Right lobe of liver (tissue), 6 donors: Measurements from ENCODE around the gene RSPH6A. TPM values are rescaled to one million over a fixed set of nuclear protein-coding genes. Genes with fewer than 3 reads are reported as not detected.

Experiments used
- ATAC-seq, 4 donors: fragments of 200-7000 bp; cut with Tn5 transposase; one replicate each; pipeline ENCODE4 v1.9.1; 2020; ENCODE audit warnings: mild to moderate bottlenecking in 4 of 4, moderate library complexity in 4 of 4
- DNase-seq, 3 donors: peaks; one replicate each; pipeline ENCODE4 v3.0.0-alpha.2; 2020
- H3K27ac ChIP-seq, 3 donors: fragments of 200-600 bp; one replicate each; pipeline ENCODE4 v1.8.0; 2022
- H3K27me3 ChIP-seq, 2 donors: fragments of 200-600 bp; one replicate each; pipeline ENCODE4 v1.8.0; 2022
- H3K36me3 ChIP-seq, 4 donors: fragments of 200-600 bp; sonication (generic) in 1 of 4; one replicate each; pipeline versions ENCODE4 v1.5.1 to v1.8.0; 2017 to 2022; ENCODE audit warnings: control low read depth in 1 of 4
- H3K4me1 ChIP-seq, 4 donors: fragments of 200-600 bp; sonication (generic) in 1 of 4; one replicate each; pipeline versions ENCODE4 v1.5.1 to v1.8.0; 2017 to 2022; ENCODE audit warnings: control low read depth in 1 of 4
- H3K4me3 ChIP-seq, 3 donors: fragments of 200-600 bp; one replicate each; pipeline ENCODE4 v1.8.0; 2022
- H3K9me3 ChIP-seq, 4 donors: fragments of 200-600 bp; sonication (generic) in 1 of 4; one replicate each; pipeline versions ENCODE4 v1.5.1 to v1.8.0; 2017 to 2022; ENCODE audit warnings: control low read depth in 1 of 4
- POLR2A ChIP-seq: fragments of 450-650 bp; IDR thresholded peaks from one replicate; pipeline ENCODE4 v1.6.1; 2017; ENCODE audit warnings: antibody characterized with exemption, mild to moderate bottlenecking
- WGBS: methylation state at CpG from one replicate; pipeline ENCODE4 v1.1.6; 2018; ENCODE audit warnings: low coverage, low lambda C conversion rate; ENCODE audit not compliant: insufficient coverage; ENCODE audit errors: missing lambda C conversion rate; 5-methylcytosine and 5-hydroxymethylcytosine counted together
- intact Hi-C, 2 donors: fragments of 100-400 bp; cut with DNase I; formaldehyde crosslinking; loops; one replicate each; pipeline versions ENCODE4 v1.11.2 to v1.14.1; 2022
- total RNA-seq, 6 experiments: library from RNA; depleted of rRNA in 2 of 6; stranded (reverse); fragments of >200 nt in 2 of 6; fragmentation: NEBNext Ultra II Directional in 3 of 6; extraction: Animal tissue kit (Norgen Biotek cat#: 25700) in 3 of 6; gene quantifications; one replicate each; pipeline versions ENCODE4 v1.1.0 to v1.2.4, GENCODE V29; 2016 to 2023
- TF ChIP-seq, protein P1 (sequence below), 4 donors: fragments of 200-600 bp in 3 of 4; fragments of 450-650 bp in 1 of 4; IDR thresholded peaks; one replicate each; pipeline versions ENCODE4 v1.5.1 to v1.8.0; 2016 to 2022; ENCODE audit warnings: antibody characterized with exemption in 4 of 4, mild to moderate bottlenecking in 2 of 4
- donor health status: DM: no; HTN: yes; CAD: no.
- donor health status: DM: no; HTN: no; CAD: no.
- donor health status: DM: no; HTN: no; CAD: no.
- donor health status: DM: no; HTN: yes; CAD: no.
- donor health status: DM: no; HTN: yes; CAD: no.

The RSPH6A gene
- total RNA-seq, 6 experiments from 2014 or later = not detected

DNA sequence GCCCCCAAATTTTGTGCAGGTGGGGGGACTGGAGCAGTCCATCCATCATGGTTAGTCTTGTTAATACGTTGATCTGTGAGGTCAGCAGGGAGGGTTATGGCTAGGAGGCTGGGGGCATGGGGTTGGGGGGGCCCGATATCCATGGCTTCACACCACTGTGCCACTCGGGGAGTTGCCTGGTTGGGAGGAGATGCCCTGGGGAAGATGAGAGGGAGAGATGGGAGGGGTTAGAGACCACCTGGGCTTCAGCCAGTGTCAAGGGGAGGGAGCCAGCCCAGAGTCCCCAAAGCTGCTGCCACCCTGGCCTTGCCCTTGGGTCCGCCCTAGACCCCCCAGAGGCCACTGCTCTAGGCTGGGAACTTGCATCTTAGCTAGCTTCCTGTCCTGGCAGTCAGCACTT is 31.0 kb downstream of the RSPH6A start:
- Histone ChIP-seq H3K4me3 (no peak overlapping the region), H3K4me1 (peaks cover 0 to 5% (median 0%) of the 10 kb centered on the region in 4 donors), H3K27ac (no peak overlapping the region), H3K36me3 (no peaks in the 10 kb centered on the region), H3K27me3 (no peaks in the 10 kb centered on the region), H3K9me3 (no peaks in the 10 kb centered on the region)
- TF ChIP-seq POLR2A = no peak
- TF ChIP-seq, protein P1, sequence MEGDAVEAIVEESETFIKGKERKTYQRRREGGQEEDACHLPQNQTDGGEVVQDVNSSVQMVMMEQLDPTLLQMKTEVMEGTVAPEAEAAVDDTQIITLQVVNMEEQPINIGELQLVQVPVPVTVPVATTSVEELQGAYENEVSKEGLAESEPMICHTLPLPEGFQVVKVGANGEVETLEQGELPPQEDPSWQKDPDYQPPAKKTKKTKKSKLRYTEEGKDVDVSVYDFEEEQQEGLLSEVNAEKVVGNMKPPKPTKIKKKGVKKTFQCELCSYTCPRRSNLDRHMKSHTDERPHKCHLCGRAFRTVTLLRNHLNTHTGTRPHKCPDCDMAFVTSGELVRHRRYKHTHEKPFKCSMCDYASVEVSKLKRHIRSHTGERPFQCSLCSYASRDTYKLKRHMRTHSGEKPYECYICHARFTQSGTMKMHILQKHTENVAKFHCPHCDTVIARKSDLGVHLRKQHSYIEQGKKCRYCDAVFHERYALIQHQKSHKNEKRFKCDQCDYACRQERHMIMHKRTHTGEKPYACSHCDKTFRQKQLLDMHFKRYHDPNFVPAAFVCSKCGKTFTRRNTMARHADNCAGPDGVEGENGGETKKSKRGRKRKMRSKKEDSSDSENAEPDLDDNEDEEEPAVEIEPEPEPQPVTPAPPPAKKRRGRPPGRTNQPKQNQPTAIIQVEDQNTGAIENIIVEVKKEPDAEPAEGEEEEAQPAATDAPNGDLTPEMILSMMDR (IDR thresholded peaks at IDR 0.05) = no peak
- DNase-seq (no peak), ATAC-seq (no peak)
- intact Hi-C loops = no loop called here
- WGBS = no CpG with 5 or more reads among the region's 4 CpGs

DNA sequence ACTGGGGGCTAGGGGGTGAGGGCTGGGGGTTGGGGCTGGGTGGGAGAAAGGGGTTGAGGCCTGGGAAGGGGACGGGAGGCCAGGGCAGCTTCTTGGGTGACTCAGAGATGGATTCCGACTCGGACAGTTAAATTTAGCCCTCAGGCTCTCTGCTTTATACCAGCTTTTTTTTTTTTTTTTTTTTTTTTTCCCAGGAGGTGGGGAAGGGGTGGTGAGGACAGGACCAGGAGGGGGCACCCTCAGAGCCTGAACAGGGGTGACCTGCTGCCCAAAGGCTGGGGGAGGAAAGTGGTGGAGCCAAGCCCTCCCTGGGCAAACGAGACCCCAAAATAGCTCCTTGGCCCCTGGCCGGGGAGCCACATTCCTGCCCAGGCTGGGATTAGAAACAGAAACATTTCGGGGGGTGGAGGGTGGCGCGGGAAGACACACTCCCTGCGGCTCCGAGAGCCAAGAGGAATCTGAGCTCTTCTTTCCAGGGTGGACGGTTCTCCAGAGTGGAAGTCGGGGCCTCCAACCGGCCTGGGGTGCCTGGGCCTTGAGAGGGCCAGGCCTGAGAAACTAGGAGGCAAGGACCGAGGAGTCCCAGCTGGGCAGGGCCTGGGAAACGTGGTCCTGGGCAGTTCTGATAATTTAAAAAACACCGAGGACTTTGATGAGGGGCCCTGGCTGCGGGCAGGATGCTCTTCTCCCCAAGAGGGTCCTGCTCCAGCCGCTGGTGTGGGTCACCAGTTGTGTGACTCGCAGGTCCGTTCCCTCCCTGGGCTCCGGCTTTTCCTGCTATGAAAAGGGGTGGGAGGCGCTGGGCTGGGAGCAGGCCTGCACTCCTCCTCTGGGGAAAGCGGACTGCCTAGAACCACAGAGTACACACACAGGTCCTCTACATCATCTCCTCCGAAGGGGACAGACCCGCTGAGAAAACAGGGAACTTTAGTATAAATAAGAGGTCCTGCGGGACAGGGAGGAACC is 32.0 kb downstream of the RSPH6A start:
- H3K27ac ChIP-seq = peak overlapping the region in 1 of 3 donors; percentile 33
- H3K4me1 ChIP-seq = peaks cover 0 to 5% (median 0%) of the 10 kb centered on the region in 4 donors
- H3K27me3 ChIP-seq = no peaks in the 10 kb centered on the region
- no peak for DNase-seq
- intact Hi-C loops = no loop called here
- H3K9me3 ChIP-seq = no peaks in the 10 kb centered on the region
- TF ChIP-seq, protein P1 (IDR thresholded peaks at IDR 0.05) = no peak
- no peak for TF ChIP-seq POLR2A
- H3K36me3 ChIP-seq = no peaks in the 10 kb centered on the region
- 90% methylated on average over 4 of the region's 26 CpGs for WGBS
- ATAC-seq = no peak
- H3K4me3 ChIP-seq = no peak overlapping the region

DNA sequence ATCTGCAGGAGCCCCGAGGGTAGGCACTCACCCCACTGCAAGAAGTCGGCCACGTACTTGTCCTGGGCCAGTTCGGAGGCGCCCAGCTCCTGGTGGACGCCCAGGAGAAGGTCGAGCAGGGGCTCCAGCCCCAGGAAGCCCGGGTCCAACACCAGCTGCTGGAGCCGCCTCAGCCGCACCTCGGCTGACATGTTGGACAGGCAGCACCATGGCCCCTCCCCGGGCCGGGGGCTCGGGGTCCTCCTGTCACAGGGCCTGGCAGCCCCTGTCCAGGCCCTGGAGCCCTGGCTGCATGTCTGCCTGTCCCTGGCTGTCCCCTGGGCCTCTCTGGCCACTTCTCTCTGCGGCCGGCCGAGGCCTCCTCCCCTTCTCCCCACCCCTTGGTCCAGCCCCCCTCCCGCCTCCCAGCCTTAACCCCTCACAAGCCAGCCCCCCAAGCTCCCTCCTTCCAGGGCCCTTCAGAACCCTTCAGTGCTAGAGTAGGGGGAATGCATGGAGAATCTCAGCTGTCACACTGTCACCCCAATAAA is 32.9 kb downstream of the RSPH6A start, which contains the start of gene DMPK:
TSS of gene DMPK (minus strand) at position 329 of the 530 bp plus-strand sequence. CDS start at position 191, 138 bp downstream.
- Histone ChIP-seq H3K27ac (peak within 1 kb of the TSS in 1 of 3 donors; percentile 33), H3K9me3 (no peaks in the 10 kb centered on the region), H3K36me3 (peaks cover 0 to 5% (median 0%) of the 10 kb centered on the region in 4 donors), H3K4me1 (peaks cover 0 to 5% (median 0%) of the 10 kb centered on the region in 4 donors), H3K27me3 (no peaks in the 10 kb centered on the region), H3K4me3 (peak within 1 kb of the TSS in 1 of 3 donors; percentile 22)
- intact Hi-C loops = no loop called here
- TF ChIP-seq, protein P1 (IDR thresholded peaks at IDR 0.05) = no peak
- no peak for TF ChIP-seq POLR2A
- ATAC-seq = no peak
- WGBS = 40% methylated on average over 1 of the region's 18 CpGs
- DNase-seq = no peak

DNA sequence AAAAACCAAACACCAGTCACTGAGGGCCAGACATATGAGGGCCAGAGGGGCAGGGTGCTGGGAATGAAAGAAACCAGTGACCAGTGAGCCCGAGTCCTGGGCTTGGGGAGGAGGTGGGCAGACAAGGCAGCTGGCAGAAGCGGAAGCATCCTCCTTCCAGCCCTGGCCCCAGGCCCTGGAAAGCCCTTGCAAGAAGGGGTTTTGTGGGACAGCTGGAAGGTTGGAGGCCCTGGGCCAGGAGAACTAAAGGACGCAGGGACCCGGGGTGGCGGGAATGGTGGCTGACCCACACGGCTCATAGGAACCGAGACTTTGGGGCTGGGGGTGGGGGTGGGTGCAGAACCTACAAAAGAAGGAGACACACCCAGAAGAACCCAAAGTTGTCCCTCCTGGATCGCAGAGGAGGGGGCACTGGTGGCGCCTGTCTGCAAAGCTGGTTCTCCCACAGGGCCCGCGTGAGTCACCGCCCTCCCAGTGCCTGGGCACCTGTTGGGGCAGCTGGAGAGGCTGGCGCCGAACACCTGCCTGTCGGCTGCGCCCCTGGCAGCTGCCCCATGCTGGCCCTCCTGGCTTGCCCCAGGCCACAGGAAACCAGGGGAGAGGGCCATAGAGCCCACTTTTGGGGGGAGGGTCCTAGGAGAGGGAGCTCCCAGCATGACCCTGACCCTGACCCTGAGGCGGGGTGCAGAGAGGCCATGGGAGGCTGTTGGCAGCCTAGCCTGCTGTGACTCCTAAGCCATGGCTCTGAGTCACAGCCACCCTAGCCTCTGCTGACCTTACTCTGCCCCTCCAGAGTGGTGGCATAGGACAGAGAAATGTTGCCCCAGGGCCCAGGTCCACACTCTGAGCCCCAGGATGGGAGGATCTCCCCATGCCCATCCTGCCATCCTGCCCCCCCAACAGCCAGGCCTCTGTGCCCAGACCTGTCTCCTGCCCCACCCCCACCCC is 33.6 kb downstream of the RSPH6A start:
- ATAC-seq (peak in 1 of 4 donors; percentile 17), DNase-seq (peak in 1 of 3 donors; percentile 58)
- Histone ChIP-seq H3K4me1 (peaks cover 0 to 5% (median 0%) of the 10 kb centered on the region in 4 donors), H3K9me3 (no peaks in the 10 kb centered on the region), H3K27me3 (no peaks in the 10 kb centered on the region), H3K4me3 (peak overlapping the region in 1 of 3 donors; percentile 22), H3K36me3 (peaks cover 0 to 7% (median 0%) of the 10 kb centered on the region in 4 donors), H3K27ac (no peak overlapping the region)
- intact Hi-C loops = no loop called here
- WGBS = 20% methylated on average over 1 of the region's 17 CpGs
- TF ChIP-seq POLR2A = no peak
- TF ChIP-seq, protein P1 (IDR thresholded peaks at IDR 0.05) = no peak
